K562 (cell line): ENCODE data around the gene ZSWIM4. TPM values are rescaled to one million over a fixed set of nuclear protein-coding genes. Genes with fewer than 3 reads are reported as not detected.

Experiments used
- BRD4 ChIP-seq: fragments of 200-600 bp; sonication (generic); IDR thresholded peaks from 2 replicates; pipeline ENCODE4 v1.6.1; 2017; ENCODE audit warnings: inconsistent platforms
- CTCF ChIP-seq, 3 experiments: IDR thresholded peaks in 2 of 3; conservative IDR thresholded peaks in 1 of 3; 2 replicates each; pipeline ENCODE4 v1.5.1; 2011 to 2012; ENCODE audit warnings: low read length in 3 of 3, mild to moderate bottlenecking in 3 of 3, control low read depth in 2 of 3, improper control_type of control experiment in 1 of 3, inconsistent platforms in 1 of 3, low read depth in 1 of 3, mixed read lengths in 1 of 3, moderate library complexity in 1 of 3; ENCODE audit not compliant: insufficient read depth in 2 of 3
- CTCFL ChIP-seq: IDR thresholded peaks from 2 replicates; pipeline ENCODE4 v1.6.1; 2011; ENCODE audit warnings: borderline replicate concordance, low read depth, mild to moderate bottlenecking, moderate library complexity, low read length; ENCODE audit not compliant: insufficient read depth, poor library complexity, severe bottlenecking
- DEAF1 ChIP-seq: fragments of 450-650 bp; formaldehyde crosslinking; IDR thresholded peaks from 2 replicates; pipeline ENCODE4 v1.4.0; 2020; ENCODE audit warnings: mild to moderate bottlenecking, moderate library complexity
- ETV5 ChIP-seq: sonication (generic); formaldehyde crosslinking; IDR thresholded peaks from 2 replicates; pipeline ENCODE4 v1.4.0; 2020; ENCODE audit warnings: low read depth, mild to moderate bottlenecking, missing genetic modification reagents
- MYC ChIP-seq, 2 experiments: fragments of 250-450 bp in 1 of 2; sonication (Bioruptor Pico) in 1 of 2; IDR thresholded peaks; 2 replicates each; pipeline versions ENCODE4 v1.5.1 to v1.6.1; 2012 to 2021; ENCODE audit warnings: low read depth in 2 of 2, borderline replicate concordance in 1 of 2, improper control_type of control experiment in 1 of 2, low read length in 1 of 2, mild to moderate bottlenecking in 1 of 2, moderate library complexity in 1 of 2
- NR2C2 ChIP-seq, 2 experiments: fragments of 200-800 bp in 1 of 2; sonication (Bioruptor generic) in 1 of 2; sonication (generic) in 1 of 2; formaldehyde crosslinking in 1 of 2; IDR thresholded peaks; 2 replicates each; pipeline versions ENCODE4 v1.6.1 to v1.8.0; 2016 to 2022; ENCODE audit warnings: mild to moderate bottlenecking in 1 of 2, missing compliant biosample characterization in 1 of 2, missing genetic modification characterization in 1 of 2, missing genetic modification reagents in 1 of 2
- PRDM10 ChIP-seq: fragments of 450-650 bp; IDR thresholded peaks from 2 replicates; pipeline ENCODE4 v1.6.1; 2018; ENCODE audit not compliant: partially characterized antibody
- TFAP4 ChIP-seq: sonication (generic); formaldehyde crosslinking; IDR thresholded peaks from 2 replicates; pipeline ENCODE4 v1.8.0; 2022; ENCODE audit warnings: missing genetic modification reagents, mild to moderate bottlenecking, moderate library complexity, borderline replicate concordance
- VEZF1 ChIP-seq: fragments of 200-800 bp; sonication (Bioruptor generic); IDR thresholded peaks from 2 replicates; pipeline ENCODE4 v1.6.1; 2017; ENCODE audit warnings: missing genetic modification characterization, missing compliant biosample characterization
- ZNF561 ChIP-seq: fragments of 450-650 bp; formaldehyde crosslinking; conservative IDR thresholded peaks from 2 replicates; pipeline ENCODE4 v1.4.0; 2020; ENCODE audit warnings: mild to moderate bottlenecking, moderate library complexity
- polyA plus RNA-seq, 8 experiments: library from polyadenylated mRNA; depleted of rRNA in 4 of 8; stranded (reverse) in 5 of 8; unstranded in 3 of 8; fragments of >200 nt; fragmentation: Nextera tagmentation in 2 of 8; fragmentation: Illumina TruSeq in 1 of 8; extraction: Ambion mirVana in 2 of 8; extraction: Trizol in 1 of 8; gene quantifications; 2 replicates each; pipeline versions ENCODE4 v1.2.1 to v1.2.3, GENCODE V29; 2011 to 2014; ENCODE audit warnings: inconsistent platforms in 1 of 8, missing spikeins in 1 of 8
- total RNA-seq, 7 experiments: library from RNA; depleted of rRNA in 6 of 7; stranded (reverse); fragments of >200 nt in 6 of 7; fragmentation: Illumina TruSeq in 2 of 7; extraction: Trizol in 2 of 7; gene quantifications; 2 replicates each; pipeline versions ENCODE4 v1.2.1 to v1.2.3, GENCODE V29; 2011 to 2021; ENCODE audit warnings: low replicate concordance in 1 of 7

Gene ZSWIM4
- total and polyA plus RNA-seq, 9 of the 15 experiments (the other 6 are each of a cell fraction or from before 2014, with no cell fraction given) = 0.25 to 3.7 (median 0.79) TPM; not detected in 2

- TF ChIP-seq PRDM10 = peak; percentile 87
- peak; percentile 60; the same call in 1 of the 2 replicates for TF ChIP-seq TFAP4
- no peak for TF ChIP-seq ZNF561 (CRISPR knock-in tag)
- 0 out of 2 replicates have a peak, but pooled peaks have one; percentile 25 for TF ChIP-seq MYC (IDR thresholded peaks at IDR 0.05; ENCODE audit: low read depth, low read length)
- TF ChIP-seq MYC (CRISPR knock-in tag; IDR thresholded peaks at IDR 0.05; ENCODE audit: borderline replicate concordance, low read depth) = no peak
- no peak for TF ChIP-seq ETV5 (CRISPR knock-in tag)
- no peak for TF ChIP-seq NR2C2 (CRISPR knock-in tag; IDR thresholded peaks at IDR 0.05)
- peak; percentile 90 for TF ChIP-seq NR2C2 (tag; IDR thresholded peaks at IDR 0.05)
- TF ChIP-seq BRD4 = no peak
- peak; percentile 90 for TF ChIP-seq CTCFL
- TF ChIP-seq DEAF1 (CRISPR knock-in tag) = no peak
- peak; percentile 83 for TF ChIP-seq VEZF1 (CRISPR knock-in tag)
- peak; percentile 60 to 67 (median 64) for TF ChIP-seq CTCF (IDR thresholded peaks at IDR 0.05 in 2 of 3, conservative IDR thresholded peaks at IDR 0.05 in 1 of 3; ENCODE audit: insufficient read depth in 2 of 3, low read depth in 1 of 3, low read length in 3 of 3)
Observed at GRCh38 chr19:13872695-13873389, 77.6 kb downstream of the ZSWIM4 start (continued).
